ENCODE data around the gene UROC1. TPM values are rescaled to one million over a fixed set of nuclear protein-coding genes. Genes with fewer than 3 reads are reported as not detected.

Gene UROC1
- total RNA-seq, 1 experiment from 2014 or later: not detected

DNA sequence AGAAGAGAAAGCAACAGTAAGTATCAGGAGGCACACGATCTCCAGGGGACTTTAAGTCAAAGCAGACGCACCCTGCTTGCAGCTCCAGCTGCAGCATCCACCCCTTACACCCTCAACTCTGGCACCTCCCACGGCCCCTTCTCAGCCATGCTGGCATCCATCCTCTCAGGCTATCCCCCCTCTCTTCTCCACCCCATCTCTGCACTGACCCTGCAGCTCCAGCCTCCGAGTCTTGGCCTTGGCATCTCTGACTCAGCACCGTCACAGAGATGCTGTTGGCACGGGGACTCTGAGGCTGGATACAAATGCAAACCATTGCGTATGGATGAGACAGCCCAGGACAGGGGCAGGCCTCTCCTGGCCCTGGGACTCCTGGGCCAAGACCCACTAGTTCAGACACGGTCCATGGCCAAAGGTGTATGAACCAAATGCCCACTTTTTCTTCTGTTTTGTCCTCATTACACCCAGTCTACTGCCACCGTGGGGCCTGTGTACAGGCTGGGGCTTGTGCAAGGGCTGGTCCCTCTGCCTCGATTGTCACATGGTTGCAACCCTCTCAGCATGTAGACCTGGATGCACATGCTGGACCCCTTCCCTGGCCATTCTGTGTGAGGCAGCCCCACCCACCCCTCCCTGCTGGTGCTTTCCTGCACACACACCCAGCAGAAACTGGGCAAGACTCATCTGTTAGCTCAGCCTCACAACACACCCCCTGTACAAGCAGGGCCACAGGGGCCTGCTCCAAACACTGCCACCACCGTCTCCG is 23.2 kb downstream of the UROC1 start:
- H3K9ac ChIP-seq (ENCODE audit: low read length): no peak overlapping the region
- no peaks in the 10 kb centered on the region for H3K27me3 ChIP-seq (ENCODE audit: low read length)
- DNase-seq: no peak
- H3K9me2 ChIP-seq (replicated peaks; ENCODE audit: insufficient read depth, low read length): no peaks in the 10 kb centered on the region
- no peak overlapping the region for H2AFZ ChIP-seq (ENCODE audit: low read length)
- H3K4me2 ChIP-seq (ENCODE audit: low read depth, low read length, poor library complexity, severe bottlenecking): no peak overlapping the region
- no peaks in the 10 kb centered on the region for H3K4me1 ChIP-seq (ENCODE audit: low read length)
- H4K20me1 ChIP-seq (ENCODE audit: insufficient read depth, low read depth, low read length): no peaks in the 10 kb centered on the region
- H3K79me2 ChIP-seq (ENCODE audit: low read length): no peaks in the 10 kb centered on the region
- no peaks in the 10 kb centered on the region for H3K36me3 ChIP-seq (ENCODE audit: insufficient read depth, low read length)
- H3K27ac ChIP-seq (ENCODE audit: low read length): no peak overlapping the region
- no peak overlapping the region for H3K4me3 ChIP-seq (ENCODE audit: low read length)
- H3K9me3 ChIP-seq (ENCODE audit: low read length): no peaks in the 10 kb centered on the region

DNA sequence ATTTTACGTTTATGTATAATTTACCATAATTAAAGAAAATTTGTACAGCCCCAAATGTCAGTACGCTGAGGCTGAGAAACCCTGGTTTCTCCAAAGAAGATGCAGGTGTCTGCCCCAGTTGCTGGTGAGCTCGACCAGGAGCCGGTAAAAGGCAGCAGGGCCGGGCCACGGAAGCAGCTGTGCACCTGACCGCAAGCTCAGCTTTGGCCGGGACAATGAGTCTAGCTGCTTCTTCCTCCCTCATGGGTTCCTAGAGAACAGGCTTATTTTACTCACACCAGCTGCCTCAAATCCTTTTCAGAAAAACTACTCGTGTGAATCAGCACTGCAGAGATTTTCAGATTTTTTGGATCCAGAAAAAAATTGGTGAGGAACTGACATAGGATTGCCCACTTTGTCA is 23.8 kb downstream of the UROC1 start:
- H3K36me3 ChIP-seq (ENCODE audit: insufficient read depth, low read length): no peaks in the 10 kb centered on the region
- DNase-seq: no peak
- H3K79me2 ChIP-seq (ENCODE audit: low read length): no peaks in the 10 kb centered on the region
- H3K27ac ChIP-seq (ENCODE audit: low read length): no peak overlapping the region
- H3K9me3 ChIP-seq (ENCODE audit: low read length): no peaks in the 10 kb centered on the region
- no peaks in the 10 kb centered on the region for H3K9me2 ChIP-seq (replicated peaks; ENCODE audit: insufficient read depth, low read length)
- no peak overlapping the region for H2AFZ ChIP-seq (ENCODE audit: low read length)
- H3K27me3 ChIP-seq (ENCODE audit: low read length): no peaks in the 10 kb centered on the region
- no peak overlapping the region for H3K4me3 ChIP-seq (ENCODE audit: low read length)
- H4K20me1 ChIP-seq (ENCODE audit: insufficient read depth, low read depth, low read length): no peaks in the 10 kb centered on the region
- no peak overlapping the region for H3K4me2 ChIP-seq (ENCODE audit: low read depth, low read length, poor library complexity, severe bottlenecking)
- no peak overlapping the region for H3K9ac ChIP-seq (ENCODE audit: low read length)
- H3K4me1 ChIP-seq (ENCODE audit: low read length): no peaks in the 10 kb centered on the region

DNA sequence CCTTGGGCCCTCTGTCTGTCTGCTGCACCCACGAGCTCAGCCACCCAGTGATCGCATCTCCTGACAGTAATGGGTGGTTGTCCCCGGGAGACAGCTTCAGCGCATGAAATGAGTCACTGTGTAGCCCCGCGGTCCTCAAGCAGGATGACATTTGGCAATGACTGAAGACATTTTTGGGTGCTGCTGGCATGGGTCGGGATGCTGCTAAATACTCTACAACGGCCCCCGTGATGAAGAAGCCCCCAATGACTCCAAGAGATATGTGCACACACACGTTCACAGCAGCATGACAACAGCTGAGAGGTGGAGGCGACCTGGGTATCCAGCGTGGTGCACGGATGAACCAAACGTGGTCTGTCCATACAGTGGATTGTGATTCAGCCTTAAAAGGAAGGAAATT is 24.5 kb downstream of the UROC1 start:
- H3K27me3 ChIP-seq (ENCODE audit: low read length): no peaks in the 10 kb centered on the region
- no peak overlapping the region for H3K4me3 ChIP-seq (ENCODE audit: low read length)
- DNase-seq: no peak
- no peaks in the 10 kb centered on the region for H4K20me1 ChIP-seq (ENCODE audit: insufficient read depth, low read depth, low read length)
- no peaks in the 10 kb centered on the region for H3K36me3 ChIP-seq (ENCODE audit: insufficient read depth, low read length)
- H2AFZ ChIP-seq (ENCODE audit: low read length): no peak overlapping the region
- no peaks in the 10 kb centered on the region for H3K9me3 ChIP-seq (ENCODE audit: low read length)
- H3K9me2 ChIP-seq (replicated peaks; ENCODE audit: insufficient read depth, low read length): no peaks in the 10 kb centered on the region
- H3K9ac ChIP-seq (ENCODE audit: low read length): no peak overlapping the region
- H3K79me2 ChIP-seq (ENCODE audit: low read length): no peaks in the 10 kb centered on the region
- no peaks in the 10 kb centered on the region for H3K4me1 ChIP-seq (ENCODE audit: low read length)
- no peak overlapping the region for H3K27ac ChIP-seq (ENCODE audit: low read length)
- no peak overlapping the region for H3K4me2 ChIP-seq (ENCODE audit: low read depth, low read length, poor library complexity, severe bottlenecking)

GRCh38 chr3:126491221-126492013 is 26.2 kb downstream of the UROC1 start:
- no peaks in the 10 kb centered on the region for H3K27me3 ChIP-seq (ENCODE audit: low read length)
- H3K4me2 ChIP-seq (ENCODE audit: low read depth, low read length, poor library complexity, severe bottlenecking): no peak overlapping the region

DNA sequence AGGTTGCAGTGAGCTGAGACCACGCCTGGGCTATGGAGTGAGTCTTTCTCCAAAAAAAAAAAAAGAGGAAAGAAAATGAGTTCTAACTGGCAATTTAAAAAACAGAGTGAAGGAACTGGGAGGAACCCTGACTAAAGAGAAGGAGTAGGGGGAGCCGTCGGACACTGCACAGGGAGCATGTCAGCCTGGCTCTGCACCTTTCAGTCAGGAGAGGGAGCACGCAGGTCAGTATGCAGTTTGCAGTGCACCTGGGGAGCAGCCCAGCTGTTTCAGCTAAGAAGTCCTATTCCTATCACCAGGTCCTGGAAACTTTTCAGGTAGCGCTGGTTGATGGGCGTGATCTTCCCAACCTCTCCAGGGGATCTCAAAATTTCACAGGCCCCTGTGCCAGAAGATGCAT is 27.0 kb downstream of the UROC1 start:
- H3K4me3 ChIP-seq (ENCODE audit: low read length): no peak overlapping the region
- H3K27me3 ChIP-seq (ENCODE audit: low read length): no peaks in the 10 kb centered on the region
- no peak for DNase-seq
- H3K9ac ChIP-seq (ENCODE audit: low read length): no peak overlapping the region
- H3K27ac ChIP-seq (ENCODE audit: low read length): no peak overlapping the region
- no peaks in the 10 kb centered on the region for H3K9me2 ChIP-seq (replicated peaks; ENCODE audit: insufficient read depth, low read length)
- H4K20me1 ChIP-seq (ENCODE audit: insufficient read depth, low read depth, low read length): no peaks in the 10 kb centered on the region
- no peaks in the 10 kb centered on the region for H3K9me3 ChIP-seq (ENCODE audit: low read length)
- H3K36me3 ChIP-seq (ENCODE audit: insufficient read depth, low read length): no peaks in the 10 kb centered on the region
- H3K79me2 ChIP-seq (ENCODE audit: low read length): no peaks in the 10 kb centered on the region
- H2AFZ ChIP-seq (ENCODE audit: low read length): no peak overlapping the region
- H3K4me1 ChIP-seq (ENCODE audit: low read length): no peaks in the 10 kb centered on the region
- H3K4me2 ChIP-seq (ENCODE audit: low read depth, low read length, poor library complexity, severe bottlenecking): no peak overlapping the region

More at GRCh38 chr3:126491221-126492013, 26.2 kb downstream of the UROC1 start:
- Histone ChIP-seq H3K4me1 (ENCODE audit: low read length) (no peaks in the 10 kb centered on the region), H3K36me3 (ENCODE audit: insufficient read depth, low read length) (no peaks in the 10 kb centered on the region), H2AFZ (ENCODE audit: low read length) (no peak overlapping the region), H3K79me2 (ENCODE audit: low read length) (no peaks in the 10 kb centered on the region), H4K20me1 (ENCODE audit: insufficient read depth, low read depth, low read length) (no peaks in the 10 kb centered on the region), H3K9me2 (replicated peaks; ENCODE audit: insufficient read depth, low read length) (no peaks in the 10 kb centered on the region), H3K4me3 (ENCODE audit: low read length) (no peak overlapping the region), H3K9ac (ENCODE audit: low read length) (no peak overlapping the region), H3K27ac (ENCODE audit: low read length) (no peak overlapping the region), H3K9me3 (ENCODE audit: low read length) (no peaks in the 10 kb centered on the region)
- no peak for DNase-seq

DNA sequence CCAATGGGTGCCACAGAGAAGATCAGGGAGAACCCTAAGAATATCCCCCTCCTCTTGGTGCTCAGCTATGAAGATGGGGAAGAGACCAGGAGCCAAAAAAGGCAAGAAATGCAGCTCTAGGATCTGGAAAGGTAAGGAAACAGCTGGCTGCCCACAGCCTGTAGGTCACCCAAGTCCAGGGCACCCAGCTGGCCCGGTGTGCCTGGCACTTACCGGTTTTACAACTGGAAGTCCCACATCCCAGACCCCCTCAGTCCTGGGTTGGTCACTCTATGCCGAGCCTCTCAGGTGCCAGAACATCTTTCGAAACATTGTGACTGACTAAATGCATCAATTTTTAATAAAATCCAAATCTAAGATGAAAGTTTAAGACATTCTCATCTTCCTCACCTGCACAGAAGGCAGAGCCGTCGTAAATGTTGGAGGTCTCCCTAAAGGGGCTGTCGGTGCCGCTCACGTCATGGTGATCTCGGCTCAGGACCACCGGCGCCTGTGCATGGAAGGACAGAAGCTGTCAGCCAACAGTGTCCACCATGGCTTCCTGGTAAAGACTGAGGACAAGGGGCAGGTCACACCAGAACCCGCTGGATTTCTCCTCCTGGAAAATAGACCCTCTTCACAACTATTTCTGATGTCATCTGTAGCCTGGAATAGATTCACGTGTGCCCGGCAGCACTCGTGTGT is 28.5 kb downstream of the UROC1 start:
- H3K4me3 ChIP-seq (ENCODE audit: low read length): no peak overlapping the region
- no peak overlapping the region for H2AFZ ChIP-seq (ENCODE audit: low read length)
- H3K9me2 ChIP-seq (replicated peaks; ENCODE audit: insufficient read depth, low read length): no peaks in the 10 kb centered on the region
- no peak overlapping the region for H3K27ac ChIP-seq (ENCODE audit: low read length)
- H3K27me3 ChIP-seq (ENCODE audit: low read length): no peaks in the 10 kb centered on the region
- H3K4me1 ChIP-seq (ENCODE audit: low read length): no peaks in the 10 kb centered on the region
- H3K36me3 ChIP-seq (ENCODE audit: insufficient read depth, low read length): no peaks in the 10 kb centered on the region
- no peaks in the 10 kb centered on the region for H4K20me1 ChIP-seq (ENCODE audit: insufficient read depth, low read depth, low read length)
- no peaks in the 10 kb centered on the region for H3K79me2 ChIP-seq (ENCODE audit: low read length)
- no peak overlapping the region for H3K9ac ChIP-seq (ENCODE audit: low read length)
- no peak overlapping the region for H3K4me2 ChIP-seq (ENCODE audit: low read depth, low read length, poor library complexity, severe bottlenecking)
- no peak for DNase-seq
- H3K9me3 ChIP-seq (ENCODE audit: low read length): no peaks in the 10 kb centered on the region

DNA sequence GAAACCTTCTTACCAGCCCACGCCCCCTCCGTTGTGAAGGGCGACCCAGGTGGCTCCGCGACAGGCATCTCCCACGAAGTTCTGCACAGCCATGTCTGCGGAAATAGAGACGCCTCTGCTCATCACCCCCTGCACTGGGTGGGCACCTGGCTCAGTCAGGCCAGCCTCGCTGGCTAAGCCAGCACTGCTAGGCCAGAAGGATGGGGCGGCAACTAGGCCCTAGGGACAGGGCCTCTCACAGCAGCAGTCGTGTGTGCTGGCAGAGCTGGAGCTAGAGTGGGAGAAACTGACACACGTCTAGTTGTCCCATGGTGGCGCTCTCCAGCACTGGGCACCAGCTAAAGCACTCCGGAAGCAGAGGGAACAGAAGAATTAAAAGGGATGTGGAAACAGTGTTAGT is 29.4 kb downstream of the UROC1 start:
- no peaks in the 10 kb centered on the region for H3K4me1 ChIP-seq (ENCODE audit: low read length)
- DNase-seq: no peak
- H3K9me3 ChIP-seq (ENCODE audit: low read length): no peaks in the 10 kb centered on the region
- no peak overlapping the region for H3K4me2 ChIP-seq (ENCODE audit: low read depth, low read length, poor library complexity, severe bottlenecking)
- no peak overlapping the region for H2AFZ ChIP-seq (ENCODE audit: low read length)
- no peaks in the 10 kb centered on the region for H4K20me1 ChIP-seq (ENCODE audit: insufficient read depth, low read depth, low read length)
- no peak overlapping the region for H3K27ac ChIP-seq (ENCODE audit: low read length)
- H3K4me3 ChIP-seq (ENCODE audit: low read length): no peak overlapping the region
- H3K9ac ChIP-seq (ENCODE audit: low read length): no peak overlapping the region
- no peaks in the 10 kb centered on the region for H3K79me2 ChIP-seq (ENCODE audit: low read length)
- H3K9me2 ChIP-seq (replicated peaks; ENCODE audit: insufficient read depth, low read length): no peaks in the 10 kb centered on the region
- H3K36me3 ChIP-seq (ENCODE audit: insufficient read depth, low read length): no peaks in the 10 kb centered on the region
- H3K27me3 ChIP-seq (ENCODE audit: low read length): no peaks in the 10 kb centered on the region

GRCh38 chr3:126487151-126487771 is 30.3 kb downstream of the UROC1 start:
- Histone ChIP-seq H3K9me2 (replicated peaks; ENCODE audit: insufficient read depth, low read length) (no peaks in the 10 kb centered on the region), H3K36me3 (ENCODE audit: insufficient read depth, low read length) (no peaks in the 10 kb centered on the region), H3K9ac (ENCODE audit: low read length) (no peak overlapping the region), H2AFZ (ENCODE audit: low read length) (no peak overlapping the region), H3K27ac (ENCODE audit: low read length) (no peak overlapping the region), H3K27me3 (ENCODE audit: low read length) (no peaks in the 10 kb centered on the region), H3K4me2 (ENCODE audit: low read depth, low read length, poor library complexity, severe bottlenecking) (no peak overlapping the region), H3K4me1 (ENCODE audit: low read length) (no peaks in the 10 kb centered on the region), H3K9me3 (ENCODE audit: low read length) (no peaks in the 10 kb centered on the region), H3K79me2 (ENCODE audit: low read length) (no peaks in the 10 kb centered on the region), H3K4me3 (ENCODE audit: low read length) (no peak overlapping the region), H4K20me1 (ENCODE audit: insufficient read depth, low read depth, low read length) (no peaks in the 10 kb centered on the region)
- DNase-seq: no peak
